GM19328 (cell line): ENCODE data around the gene SLC2A13.
"Not testable (repeated sequence)": the region's sequence is repeated elsewhere in the genome, so short reads cannot be mapped to it uniquely, and the experiment has no call there.

Experiments used
- ATAC-seq: cut with Tn5 transposase; IDR thresholded peaks from one replicate; pipeline ENCODE4 v1.9.1; 2021; ENCODE audit warnings: mild to moderate bottlenecking, moderate library complexity; ENCODE audit not compliant: unreplicated experiment

Gene SLC2A13

DNA sequence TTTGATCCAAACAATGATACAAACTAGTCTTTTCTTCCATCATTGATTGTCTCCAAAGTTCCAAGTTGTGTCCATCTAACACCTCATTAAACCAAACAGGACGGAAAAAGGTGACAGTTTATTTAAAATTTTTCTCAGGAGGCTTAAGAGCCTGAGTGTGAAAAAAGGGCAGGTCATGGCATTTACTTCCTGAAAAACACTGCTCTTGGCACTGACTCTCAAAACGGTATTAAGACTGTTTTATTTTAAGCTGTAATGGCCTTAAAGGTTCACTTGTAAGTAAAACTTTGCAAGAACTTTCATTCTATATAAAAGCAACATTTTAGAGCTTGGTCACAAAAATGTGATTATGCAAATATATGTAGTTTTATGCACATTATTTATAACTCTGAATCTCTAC lies 222.5 kb downstream of the SLC2A13 start:
- no peak for ATAC-seq

DNA sequence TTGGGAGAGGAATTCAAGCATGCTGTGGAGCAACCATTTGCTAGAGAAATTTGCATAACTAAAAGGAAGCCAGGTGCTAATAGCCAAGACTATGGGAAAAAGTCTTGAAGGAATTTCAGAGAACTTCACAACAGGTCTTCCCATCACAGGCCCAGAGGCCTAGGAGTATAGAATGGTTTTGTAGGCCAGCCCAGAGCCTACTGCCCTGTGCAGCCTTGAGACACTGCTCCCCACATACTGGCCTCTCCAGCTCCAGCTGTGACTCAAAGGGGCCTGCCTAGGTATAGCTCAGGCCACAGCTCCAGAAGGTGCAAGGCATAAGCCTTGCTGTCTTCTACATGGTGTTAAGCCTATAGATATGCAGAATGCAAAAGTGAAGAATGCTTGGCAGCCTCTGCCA lies 227.1 kb downstream of the SLC2A13 start:
- ATAC-seq: no peak

DNA sequence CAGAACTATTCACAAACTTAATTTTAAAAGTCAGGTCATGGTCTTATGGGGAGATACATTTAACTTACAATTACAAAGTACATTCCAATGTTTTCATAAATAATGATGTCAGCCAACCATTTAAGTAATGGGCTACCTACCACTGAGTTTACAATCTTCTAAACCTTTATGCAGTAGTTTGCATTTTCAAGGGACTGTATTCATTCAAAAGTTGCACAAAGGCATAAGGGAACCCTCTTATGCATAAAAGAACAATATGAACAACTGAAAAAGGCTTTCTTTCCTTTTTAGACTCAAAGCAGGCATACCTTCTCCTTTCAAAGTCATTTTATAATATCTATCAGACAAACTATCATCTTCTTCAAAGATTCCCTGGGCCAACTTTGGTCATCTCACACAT lies 230.2 kb downstream of the SLC2A13 start:
- no peak for ATAC-seq

- no peak for ATAC-seq
Measured at GRCh38 chr12:39874785-39875184, 231.1 kb downstream of the SLC2A13 start.

DNA sequence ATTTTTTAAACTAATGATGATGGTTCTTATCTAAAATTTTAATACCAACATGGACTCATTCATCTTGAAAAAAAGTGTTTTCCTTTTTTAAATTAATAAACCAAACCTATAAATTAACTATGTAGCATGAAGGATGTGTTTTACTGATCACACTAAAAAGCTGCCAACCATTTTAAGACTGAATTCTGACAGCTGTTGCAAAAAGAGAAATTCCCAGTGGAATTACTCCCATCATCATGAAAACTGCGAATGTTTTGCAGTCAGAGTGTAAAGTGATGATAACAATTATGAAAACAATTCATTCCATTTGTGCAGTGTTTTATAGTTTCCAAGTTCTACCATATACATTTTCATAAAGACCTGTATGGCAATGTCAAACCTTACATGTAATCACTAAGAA lies 232.8 kb downstream of the SLC2A13 start:
- ATAC-seq: no peak

DNA sequence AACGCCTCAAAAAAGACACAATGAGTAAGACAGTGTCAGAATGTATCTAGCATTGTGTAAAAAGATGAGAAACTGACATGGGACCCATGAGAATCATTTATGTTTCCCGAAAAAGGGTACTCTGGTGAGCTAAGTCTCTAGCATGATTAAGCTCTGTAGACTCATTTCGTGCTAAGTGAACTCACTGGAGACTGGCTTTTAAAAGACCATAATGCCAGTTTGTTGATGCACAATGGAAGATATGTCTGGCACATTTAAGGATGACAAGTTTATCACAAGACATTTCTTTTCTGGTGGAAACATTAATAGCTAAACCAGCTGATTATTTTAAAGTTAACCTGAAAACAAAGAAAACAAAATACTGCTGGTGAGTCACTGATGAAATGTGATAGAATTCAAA lies 233.5 kb downstream of the SLC2A13 start:
- no peak for ATAC-seq

DNA sequence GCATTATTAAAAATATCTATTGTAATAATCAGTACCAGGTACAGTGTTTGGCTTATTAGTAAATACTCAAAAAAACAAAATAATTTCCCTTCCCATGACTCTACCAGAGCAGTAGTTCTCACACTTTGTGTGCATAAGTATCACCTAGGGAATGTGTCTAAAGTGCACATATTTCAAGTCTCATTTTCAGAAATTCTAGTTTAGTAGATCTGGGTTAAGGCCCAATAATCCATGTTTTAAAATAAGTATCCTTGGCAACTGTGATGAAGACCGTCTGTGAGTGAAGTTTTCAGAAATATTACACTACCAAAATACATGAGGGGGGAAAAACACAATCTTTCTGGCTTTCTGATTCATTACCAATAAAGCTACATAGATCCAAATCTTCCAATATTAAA lies 237.6 kb downstream of the SLC2A13 start:
- ATAC-seq: no peak

DNA sequence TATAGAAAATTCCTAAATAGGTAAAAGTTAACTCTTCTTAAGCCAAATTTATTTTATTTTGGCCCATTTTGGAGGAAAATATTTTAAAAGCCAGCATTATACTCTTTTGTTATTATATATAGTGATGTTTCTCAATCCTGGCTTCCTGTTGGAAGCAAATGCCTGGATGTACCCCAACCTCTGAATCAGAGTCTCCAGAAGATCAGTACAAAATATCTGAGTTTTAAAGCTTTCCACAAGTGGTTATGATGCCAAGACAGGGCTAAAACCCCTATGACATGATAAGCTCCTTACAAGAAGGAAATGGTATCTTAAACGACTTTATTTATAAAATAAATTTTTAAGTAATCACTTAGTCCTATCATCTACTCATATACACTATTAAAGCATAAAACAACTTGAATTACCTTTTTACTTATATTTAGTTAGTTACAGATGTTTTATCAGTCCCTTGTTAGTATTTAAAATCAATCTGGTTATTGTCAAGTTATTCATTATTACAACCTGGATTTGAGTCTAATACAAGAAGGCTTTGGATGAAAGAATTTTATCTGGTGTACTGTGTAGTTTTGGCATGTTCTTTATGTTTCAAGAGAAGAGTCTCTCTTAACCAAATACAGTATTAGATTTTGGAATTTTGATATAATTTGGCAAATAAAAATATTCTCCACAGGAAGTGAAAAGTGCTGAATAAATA lies 238.1 kb downstream of the SLC2A13 start:
- ATAC-seq: no peak

DNA sequence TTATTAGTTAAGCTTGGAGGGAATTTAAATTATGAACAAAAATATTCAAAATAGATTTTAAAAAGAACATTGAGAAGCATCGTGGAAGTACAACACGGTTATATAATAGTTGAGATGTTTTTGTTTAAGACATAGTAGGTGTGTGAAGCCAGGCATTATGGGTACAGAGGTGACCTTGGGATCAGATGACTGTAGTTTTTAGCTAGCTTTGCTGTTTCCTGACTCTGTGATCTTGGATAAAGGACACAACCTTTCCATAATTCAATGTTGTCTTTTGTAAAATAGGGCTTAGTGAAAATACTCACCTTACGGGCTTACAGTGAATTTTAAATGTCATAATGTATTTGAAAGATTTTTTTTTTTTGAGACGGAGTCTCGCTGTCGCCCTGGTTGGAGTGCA lies 239.7 kb downstream of the SLC2A13 start:
- ATAC-seq: no peak

DNA sequence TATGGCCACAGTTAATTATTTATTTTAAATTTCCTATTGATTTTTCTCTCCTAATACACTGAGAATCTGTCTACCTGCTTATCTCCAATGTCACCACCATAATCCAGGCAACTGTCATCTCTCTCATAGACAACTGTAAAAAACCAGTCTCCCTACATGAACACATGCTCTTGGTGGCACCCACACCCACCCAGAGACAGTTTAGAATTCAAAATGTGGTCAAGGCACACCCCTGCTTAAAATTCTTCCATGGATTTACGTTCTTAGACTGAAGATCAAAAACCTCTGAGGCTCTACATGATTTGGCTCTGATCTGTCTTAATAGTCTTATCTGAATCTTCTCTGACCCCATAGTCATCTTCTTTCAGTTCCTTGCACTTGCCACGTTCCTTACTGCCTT lies 245.2 kb downstream of the SLC2A13 start:
- no peak for ATAC-seq

- no peak for ATAC-seq
Measured at GRCh38 chr12:39853003-39853402, 252.9 kb downstream of the SLC2A13 start.

DNA sequence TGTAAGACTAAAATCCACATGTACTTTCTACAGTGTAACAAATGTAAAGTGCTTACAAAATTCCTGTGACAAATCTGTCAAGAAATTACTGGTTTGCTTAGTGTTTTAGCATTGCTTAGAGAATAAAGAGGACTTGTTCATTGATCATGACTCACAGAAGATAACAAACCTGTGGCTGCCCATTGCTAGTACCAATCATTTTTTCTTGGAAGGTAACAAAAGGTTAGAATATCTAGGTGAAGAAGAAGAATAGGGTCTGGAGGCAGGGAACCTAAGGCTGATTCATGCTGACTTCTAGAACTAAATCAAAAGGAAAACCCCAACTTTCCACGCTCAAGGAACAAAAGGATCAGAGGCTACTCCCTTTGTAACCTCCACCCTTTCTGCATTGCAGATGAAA lies 253.5 kb downstream of the SLC2A13 start:
- ATAC-seq: no peak

DNA sequence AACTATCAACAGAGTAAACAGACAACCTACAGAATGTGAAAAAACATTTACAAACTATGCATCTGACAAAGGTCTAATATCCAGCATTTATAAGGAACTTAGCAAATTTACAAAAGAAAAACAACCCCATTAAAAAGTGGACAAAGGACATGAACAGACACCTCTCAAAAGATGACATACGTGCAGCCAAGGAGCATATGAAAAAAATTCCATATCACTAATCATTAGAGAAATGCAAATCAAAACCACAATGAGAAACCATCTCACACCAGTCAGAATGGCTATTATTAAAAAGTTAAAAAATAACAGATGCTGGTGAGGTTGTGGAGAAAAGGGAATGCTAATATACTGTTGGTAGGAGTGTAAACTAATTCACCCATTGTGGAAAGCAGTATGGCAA lies 257.7 kb downstream of the SLC2A13 start:
- ATAC-seq: not testable (repeated sequence)

GRCh38 chr12:39846971-39847650 lies 258.8 kb downstream of the SLC2A13 start:
- ATAC-seq: no peak

GRCh38 chr12:39846304-39846703 lies 259.6 kb downstream of the SLC2A13 start:
- ATAC-seq: no peak

DNA sequence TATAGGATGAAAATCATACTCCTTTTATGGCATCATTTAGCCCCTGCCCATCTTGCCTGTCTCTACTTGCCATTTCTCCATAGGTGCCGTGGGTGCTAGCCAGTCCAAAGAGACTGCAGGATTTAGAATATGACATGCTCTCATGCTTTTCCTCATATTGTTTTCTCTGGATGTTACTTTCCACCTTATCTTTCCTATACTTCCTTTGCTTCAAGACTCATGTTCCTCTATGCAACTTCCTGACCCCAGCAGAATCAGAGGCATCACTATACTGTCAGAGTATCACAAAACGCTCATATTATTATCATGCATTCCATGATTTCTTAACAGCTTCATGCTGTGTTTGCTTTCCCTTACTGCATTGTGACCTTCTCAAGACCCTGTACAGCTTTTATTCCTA lies 265.5 kb downstream of the SLC2A13 start:
- ATAC-seq: no peak

DNA sequence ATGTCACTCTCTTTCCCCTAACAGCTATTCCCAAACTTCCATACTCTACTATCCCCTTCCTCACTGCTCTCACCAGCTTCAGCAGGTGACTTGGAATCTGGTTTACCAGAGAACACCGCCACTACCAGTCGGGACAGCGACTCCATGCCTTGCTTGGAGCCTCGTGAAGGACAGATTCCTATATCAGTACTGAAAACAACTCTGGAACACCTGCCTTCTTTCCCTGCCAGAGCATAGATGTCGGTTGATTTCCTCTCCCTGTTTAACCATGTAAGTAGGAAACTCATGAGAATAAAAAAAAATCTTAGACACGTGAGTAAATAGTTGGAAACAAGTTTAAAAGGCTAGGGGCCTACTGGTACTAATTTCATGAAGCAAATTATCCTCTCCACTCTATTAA lies 266.8 kb downstream of the SLC2A13 start:
- no peak for ATAC-seq

DNA sequence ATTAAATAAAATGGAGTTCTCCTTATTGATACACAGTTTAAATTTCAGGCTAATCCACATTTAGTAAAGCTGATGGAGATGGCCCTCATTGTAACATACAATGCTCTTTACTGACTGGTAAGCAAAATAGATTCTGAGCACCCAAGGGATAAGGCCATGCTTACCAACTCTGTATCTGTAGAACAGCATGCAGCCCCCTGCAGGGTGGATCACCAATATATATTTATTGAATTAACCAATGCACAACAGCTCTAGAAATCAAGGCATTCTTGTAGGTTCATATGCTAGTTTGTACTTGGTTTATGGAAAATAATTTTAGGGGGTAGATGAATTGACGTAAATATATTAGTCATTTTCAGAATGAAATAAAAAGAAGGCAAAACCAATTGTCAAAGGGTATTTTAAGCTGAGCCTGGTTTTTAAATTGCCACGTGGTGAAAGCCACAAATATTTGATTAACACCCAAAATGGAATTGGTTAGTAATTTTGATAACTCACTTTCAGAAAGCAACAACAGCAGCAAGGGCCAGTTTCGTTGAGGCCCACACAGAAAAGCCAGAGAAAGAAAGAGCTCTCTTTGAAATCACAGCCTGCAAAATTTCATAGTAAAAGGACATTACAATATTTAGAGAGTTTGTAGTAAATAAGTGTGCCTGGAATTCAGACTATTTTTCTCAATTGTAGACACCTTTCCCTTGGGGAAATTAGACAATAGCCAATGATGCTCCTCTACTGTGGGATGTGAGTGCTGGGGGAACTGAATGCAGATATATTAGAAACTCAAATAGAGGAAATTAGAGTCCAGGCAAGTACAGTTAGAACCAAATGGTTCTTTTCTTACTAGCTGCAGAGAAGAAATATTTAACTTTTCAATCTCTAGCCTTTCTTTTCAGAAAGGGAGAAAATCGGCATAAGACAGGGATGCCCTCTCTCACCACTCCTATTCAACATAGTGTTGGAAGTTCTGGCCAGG lies 270.1 kb downstream of the SLC2A13 start:
- ATAC-seq: peak; percentile 61

GRCh38 chr12:39831587-39832315 lies 274.1 kb downstream of the SLC2A13 start:
- ATAC-seq: no peak

GRCh38 chr12:39830852-39831520 lies 274.9 kb downstream of the SLC2A13 start:
- no peak for ATAC-seq
